SK-N-SH treated with all-trans-retinoic acid at 6 μM for 48 hours (cell line): ENCODE results near the gene VPS35L.
A peak's percentile ranks its signal among the peaks of the same experiment; 100 is the strongest.
"Not testable (repeated sequence)": the region's sequence is repeated elsewhere in the genome, so short reads cannot be mapped to it uniquely, and the experiment has no call there.

ENCODE experiments used
- ATAC-seq: fragments of 200-7000 bp; cut with Tn5 transposase; 3 replicates; pipeline ENCODE4 v1.9.1; 2020; ENCODE audit warnings: mild to moderate bottlenecking, moderate library complexity
- ARNTL ChIP-seq: fragments of 450-650 bp; formaldehyde crosslinking; IDR thresholded peaks from 2 replicates; pipeline ENCODE4 v1.5.0; 2020; ENCODE audit warnings: low read depth, mild to moderate bottlenecking, moderate library complexity, borderline replicate concordance
- BACH2 ChIP-seq: fragments of 250-450 bp; sonication (Bioruptor Pico); IDR thresholded peaks from 2 replicates; pipeline ENCODE4 v1.9.0; 2021; ENCODE audit warnings: mild to moderate bottlenecking, borderline replicate concordance
- CSRNP3 ChIP-seq: fragments of 250-450 bp; sonication (Bioruptor Pico); IDR thresholded peaks from 2 replicates; pipeline ENCODE4 v1.5.1; 2021; ENCODE audit warnings: mild to moderate bottlenecking, moderate library complexity
- GLIS3 ChIP-seq: fragments of 250-450 bp; sonication (Bioruptor Pico); IDR thresholded peaks from 2 replicates; pipeline ENCODE4 v1.5.0; 2020; ENCODE audit warnings: mild to moderate bottlenecking, moderate library complexity
- ISL1 ChIP-seq: fragments of 250-450 bp; sonication (Bioruptor Pico); IDR thresholded peaks from 2 replicates; pipeline ENCODE4 v2.1.2; 2022; ENCODE audit warnings: mild to moderate bottlenecking, moderate library complexity
- OSR1 ChIP-seq: fragments of 250-450 bp; sonication (Bioruptor Pico); IDR thresholded peaks from 2 replicates; pipeline ENCODE4 v1.8.0; 2022; ENCODE audit warnings: moderate library complexity, mild to moderate bottlenecking, inconsistent platforms
- RARB ChIP-seq: fragments of 250-450 bp; sonication (Bioruptor Pico); IDR thresholded peaks from 2 replicates; pipeline ENCODE4 v1.8.0; 2021; ENCODE audit warnings: mild to moderate bottlenecking, moderate library complexity
- SNAI2 ChIP-seq: fragments of 250-450 bp; sonication (Bioruptor Pico); IDR thresholded peaks from 2 replicates; pipeline ENCODE4 v1.5.0; 2020; ENCODE audit warnings: mild to moderate bottlenecking, moderate library complexity
- TCF4 ChIP-seq: fragments of 250-450 bp; sonication (Bioruptor Pico); IDR thresholded peaks from 2 replicates; pipeline ENCODE4 v1.8.0; 2021; ENCODE audit warnings: mild to moderate bottlenecking, moderate library complexity, borderline replicate concordance
- TOX ChIP-seq: fragments of 250-450 bp; sonication (Bioruptor Pico); IDR thresholded peaks from 2 replicates; pipeline ENCODE4 v1.8.0; 2021; ENCODE audit warnings: mild to moderate bottlenecking, moderate library complexity, borderline replicate concordance
- ZC3H10 ChIP-seq: fragments of 250-450 bp; sonication (Bioruptor Pico); IDR thresholded peaks from 2 replicates; pipeline ENCODE4 v1.5.1; 2021; ENCODE audit warnings: mild to moderate bottlenecking, moderate library complexity
- ZFP3 ChIP-seq: fragments of 250-450 bp; sonication (Bioruptor Pico); IDR thresholded peaks from 2 replicates; pipeline ENCODE4 v1.5.0; 2020; ENCODE audit warnings: mild to moderate bottlenecking, moderate library complexity
- ZFP30 ChIP-seq: fragments of 450-650 bp; formaldehyde crosslinking; IDR thresholded peaks from 2 replicates; pipeline ENCODE4 v1.5.0; 2022; ENCODE audit warnings: mild to moderate bottlenecking, moderate library complexity
- ZNF565 ChIP-seq: fragments of 450-650 bp; formaldehyde crosslinking; conservative IDR thresholded peaks from 2 replicates; pipeline ENCODE4 v1.5.0; 2020; ENCODE audit warnings: low read depth, mild to moderate bottlenecking, moderate library complexity
- TF ChIP-seq, protein P1 (sequence below): fragments of 250-450 bp; sonication (Bioruptor Pico); IDR thresholded peaks from 2 replicates; pipeline ENCODE4 v1.5.1; 2020; ENCODE audit warnings: low read depth, mild to moderate bottlenecking, moderate library complexity
- TF ChIP-seq, protein P2 (sequence below): fragments of 250-450 bp; sonication (Bioruptor Pico); IDR thresholded peaks from 2 replicates; pipeline ENCODE4 v1.8.0; 2020; ENCODE audit warnings: mild to moderate bottlenecking, moderate library complexity, borderline replicate concordance
- TF ChIP-seq, protein P3 (sequence below): fragments of 250-450 bp; sonication (Bioruptor Pico); IDR thresholded peaks from 2 replicates; pipeline ENCODE4 v1.5.0; 2020; ENCODE audit warnings: mild to moderate bottlenecking, moderate library complexity

VPS35L gene

DNA sequence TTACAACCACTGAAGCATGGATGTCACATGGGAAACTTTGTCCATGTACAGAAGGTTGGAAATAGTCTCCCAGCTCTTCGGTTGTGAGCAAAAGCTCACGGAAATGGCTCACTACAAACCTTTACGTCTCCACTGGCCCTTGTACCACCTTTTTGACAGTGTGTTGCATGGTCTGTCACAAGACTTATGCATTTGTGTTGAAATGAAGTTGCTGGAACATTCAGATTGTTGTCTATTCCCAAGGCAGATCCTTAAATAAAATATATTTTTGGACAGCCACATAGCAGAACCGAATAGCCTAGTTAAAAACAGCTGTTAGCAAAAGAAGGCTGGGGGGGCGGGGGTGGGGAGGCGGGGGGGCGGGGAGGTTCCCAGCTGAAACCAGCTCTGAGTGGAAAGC is 123.3 kb downstream of the VPS35L start:
- no peak for TF ChIP-seq ARNTL (CRISPR knock-in tag)
- no peak for TF ChIP-seq TCF4
- TF ChIP-seq CSRNP3: no peak
- no peak for ATAC-seq

DNA sequence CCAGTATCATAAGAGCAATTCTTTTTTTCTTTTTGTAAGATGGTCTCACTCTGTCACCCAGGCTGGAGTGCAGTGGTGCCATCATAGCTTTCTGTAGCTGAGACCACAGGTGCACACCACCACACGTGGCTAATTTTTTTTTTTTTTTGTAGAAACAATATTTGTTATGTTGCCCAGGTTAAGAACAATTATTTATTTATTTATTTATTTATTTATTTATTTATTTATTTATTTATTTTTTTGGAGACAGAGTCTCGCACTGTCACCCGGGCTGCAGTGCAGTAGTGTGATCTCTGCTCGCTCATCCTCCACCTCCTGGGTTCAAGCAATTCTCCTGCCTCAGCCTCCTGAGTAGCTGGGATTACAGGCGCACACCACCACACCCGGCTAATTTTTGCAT is 123.8 kb downstream of the VPS35L start:
- not testable (repeated sequence) for ATAC-seq

DNA sequence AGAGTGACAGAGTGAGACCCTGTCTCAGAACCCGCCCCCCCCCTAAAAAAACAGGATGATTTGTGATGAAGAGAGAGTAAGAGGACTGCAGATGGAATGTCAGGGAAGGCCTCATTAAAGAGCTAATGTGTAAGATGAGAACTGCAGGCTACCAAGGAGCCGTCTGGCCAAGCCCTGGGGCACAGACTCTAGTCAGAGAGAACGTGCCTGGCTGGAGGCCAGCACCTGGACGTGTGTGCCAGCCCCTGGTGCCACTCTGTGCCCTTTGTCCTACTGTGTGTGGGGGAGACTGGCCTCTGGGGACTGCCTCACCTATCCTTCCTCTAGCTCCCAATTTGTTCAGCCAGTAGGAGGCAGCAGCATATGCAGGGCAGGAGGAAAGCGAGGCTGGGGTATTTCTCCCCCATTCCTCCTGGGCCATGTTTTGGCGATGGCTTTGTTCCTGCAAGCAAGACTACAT is 125.4 kb downstream of the VPS35L start:
- TF ChIP-seq RARB (CRISPR knock-in tag): no peak
- TF ChIP-seq TCF4: no peak
- TF ChIP-seq, protein P1, sequence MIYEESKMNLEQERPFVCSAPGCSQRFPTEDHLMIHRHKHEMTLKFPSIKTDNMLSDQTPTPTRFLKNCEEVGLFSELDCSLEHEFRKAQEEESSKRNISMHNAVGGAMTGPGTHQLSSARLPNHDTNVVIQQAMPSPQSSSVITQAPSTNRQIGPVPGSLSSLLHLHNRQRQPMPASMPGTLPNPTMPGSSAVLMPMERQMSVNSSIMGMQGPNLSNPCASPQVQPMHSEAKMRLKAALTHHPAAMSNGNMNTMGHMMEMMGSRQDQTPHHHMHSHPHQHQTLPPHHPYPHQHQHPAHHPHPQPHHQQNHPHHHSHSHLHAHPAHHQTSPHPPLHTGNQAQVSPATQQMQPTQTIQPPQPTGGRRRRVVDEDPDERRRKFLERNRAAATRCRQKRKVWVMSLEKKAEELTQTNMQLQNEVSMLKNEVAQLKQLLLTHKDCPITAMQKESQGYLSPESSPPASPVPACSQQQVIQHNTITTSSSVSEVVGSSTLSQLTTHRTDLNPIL (CRISPR knock-in tag): no peak
- TF ChIP-seq, protein P2, sequence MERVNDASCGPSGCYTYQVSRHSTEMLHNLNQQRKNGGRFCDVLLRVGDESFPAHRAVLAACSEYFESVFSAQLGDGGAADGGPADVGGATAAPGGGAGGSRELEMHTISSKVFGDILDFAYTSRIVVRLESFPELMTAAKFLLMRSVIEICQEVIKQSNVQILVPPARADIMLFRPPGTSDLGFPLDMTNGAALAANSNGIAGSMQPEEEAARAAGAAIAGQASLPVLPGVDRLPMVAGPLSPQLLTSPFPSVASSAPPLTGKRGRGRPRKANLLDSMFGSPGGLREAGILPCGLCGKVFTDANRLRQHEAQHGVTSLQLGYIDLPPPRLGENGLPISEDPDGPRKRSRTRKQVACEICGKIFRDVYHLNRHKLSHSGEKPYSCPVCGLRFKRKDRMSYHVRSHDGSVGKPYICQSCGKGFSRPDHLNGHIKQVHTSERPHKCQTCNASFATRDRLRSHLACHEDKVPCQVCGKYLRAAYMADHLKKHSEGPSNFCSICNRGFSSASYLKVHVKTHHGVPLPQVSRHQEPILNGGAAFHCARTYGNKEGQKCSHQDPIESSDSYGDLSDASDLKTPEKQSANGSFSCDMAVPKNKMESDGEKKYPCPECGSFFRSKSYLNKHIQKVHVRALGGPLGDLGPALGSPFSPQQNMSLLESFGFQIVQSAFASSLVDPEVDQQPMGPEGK (CRISPR knock-in tag): no peak
- no peak for TF ChIP-seq ZFP30 (CRISPR knock-in tag)
- no peak for TF ChIP-seq ZC3H10
- TF ChIP-seq BACH2 (CRISPR knock-in tag): no peak
- no peak for TF ChIP-seq SNAI2 (CRISPR knock-in tag)
- ATAC-seq: peak; percentile 40

DNA sequence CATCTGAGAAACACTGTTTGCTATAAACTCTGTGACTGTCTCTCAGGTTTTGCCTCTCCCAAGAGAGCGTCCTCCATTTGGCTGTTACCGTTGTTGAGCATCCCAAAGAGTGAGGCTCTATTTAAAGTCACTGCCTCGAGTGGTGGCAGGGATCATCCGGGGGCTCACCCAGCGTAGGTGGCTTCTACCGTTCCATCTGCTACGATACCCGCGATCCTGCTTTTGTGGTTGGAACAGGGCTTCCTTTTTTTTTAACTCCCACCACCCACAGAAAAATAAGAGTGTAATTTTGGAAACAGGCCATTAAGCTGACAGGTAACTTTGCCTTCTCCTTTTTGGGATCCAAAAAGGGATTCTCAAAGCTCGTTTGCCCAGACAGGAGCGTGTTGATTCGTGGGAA is 126.1 kb downstream of the VPS35L start:
- ATAC-seq: no peak
- TF ChIP-seq TOX: no peak
- no peak for TF ChIP-seq ZFP3 (CRISPR knock-in tag)
- TF ChIP-seq SNAI2 (CRISPR knock-in tag): no peak
- no peak for TF ChIP-seq OSR1 (CRISPR knock-in tag)
- TF ChIP-seq CSRNP3: no peak
- no peak for TF ChIP-seq ISL1 (CRISPR knock-in tag)
- TF ChIP-seq TCF4: no peak
- TF ChIP-seq, protein P2 (CRISPR knock-in tag): no peak
- TF ChIP-seq, protein P3, sequence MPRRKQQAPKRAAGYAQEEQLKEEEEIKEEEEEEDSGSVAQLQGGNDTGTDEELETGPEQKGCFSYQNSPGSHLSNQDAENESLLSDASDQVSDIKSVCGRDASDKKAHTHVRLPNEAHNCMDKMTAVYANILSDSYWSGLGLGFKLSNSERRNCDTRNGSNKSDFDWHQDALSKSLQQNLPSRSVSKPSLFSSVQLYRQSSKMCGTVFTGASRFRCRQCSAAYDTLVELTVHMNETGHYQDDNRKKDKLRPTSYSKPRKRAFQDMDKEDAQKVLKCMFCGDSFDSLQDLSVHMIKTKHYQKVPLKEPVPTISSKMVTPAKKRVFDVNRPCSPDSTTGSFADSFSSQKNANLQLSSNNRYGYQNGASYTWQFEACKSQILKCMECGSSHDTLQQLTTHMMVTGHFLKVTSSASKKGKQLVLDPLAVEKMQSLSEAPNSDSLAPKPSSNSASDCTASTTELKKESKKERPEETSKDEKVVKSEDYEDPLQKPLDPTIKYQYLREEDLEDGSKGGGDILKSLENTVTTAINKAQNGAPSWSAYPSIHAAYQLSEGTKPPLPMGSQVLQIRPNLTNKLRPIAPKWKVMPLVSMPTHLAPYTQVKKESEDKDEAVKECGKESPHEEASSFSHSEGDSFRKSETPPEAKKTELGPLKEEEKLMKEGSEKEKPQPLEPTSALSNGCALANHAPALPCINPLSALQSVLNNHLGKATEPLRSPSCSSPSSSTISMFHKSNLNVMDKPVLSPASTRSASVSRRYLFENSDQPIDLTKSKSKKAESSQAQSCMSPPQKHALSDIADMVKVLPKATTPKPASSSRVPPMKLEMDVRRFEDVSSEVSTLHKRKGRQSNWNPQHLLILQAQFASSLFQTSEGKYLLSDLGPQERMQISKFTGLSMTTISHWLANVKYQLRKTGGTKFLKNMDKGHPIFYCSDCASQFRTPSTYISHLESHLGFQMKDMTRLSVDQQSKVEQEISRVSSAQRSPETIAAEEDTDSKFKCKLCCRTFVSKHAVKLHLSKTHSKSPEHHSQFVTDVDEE (CRISPR knock-in tag): no peak
- TF ChIP-seq, protein P1 (CRISPR knock-in tag): no peak
- no peak for TF ChIP-seq ZNF565 (CRISPR knock-in tag)
- no peak for TF ChIP-seq GLIS3 (CRISPR knock-in tag)
- TF ChIP-seq BACH2 (CRISPR knock-in tag): no peak
- TF ChIP-seq, all 23 proteins: peak for 0
